ENCODE results near the gene COQ8B.
"Not testable (repeated sequence)": the region's sequence is repeated elsewhere in the genome, so short reads cannot be mapped to it uniquely, and the experiment has no call there.

Gene COQ8B

GRCh38 chr19:40741527-40742390 lies 25.1 kb upstream of the COQ8B start:
- DNase-seq, result no peak

- DNase-seq, result no peak
Measured at GRCh38 chr19:40740747-40741146, 24.1 kb upstream of the COQ8B start.

- DNase-seq, result no peak
Measured at GRCh38 chr19:40739871-40740703, 23.4 kb upstream of the COQ8B start.

DNA sequence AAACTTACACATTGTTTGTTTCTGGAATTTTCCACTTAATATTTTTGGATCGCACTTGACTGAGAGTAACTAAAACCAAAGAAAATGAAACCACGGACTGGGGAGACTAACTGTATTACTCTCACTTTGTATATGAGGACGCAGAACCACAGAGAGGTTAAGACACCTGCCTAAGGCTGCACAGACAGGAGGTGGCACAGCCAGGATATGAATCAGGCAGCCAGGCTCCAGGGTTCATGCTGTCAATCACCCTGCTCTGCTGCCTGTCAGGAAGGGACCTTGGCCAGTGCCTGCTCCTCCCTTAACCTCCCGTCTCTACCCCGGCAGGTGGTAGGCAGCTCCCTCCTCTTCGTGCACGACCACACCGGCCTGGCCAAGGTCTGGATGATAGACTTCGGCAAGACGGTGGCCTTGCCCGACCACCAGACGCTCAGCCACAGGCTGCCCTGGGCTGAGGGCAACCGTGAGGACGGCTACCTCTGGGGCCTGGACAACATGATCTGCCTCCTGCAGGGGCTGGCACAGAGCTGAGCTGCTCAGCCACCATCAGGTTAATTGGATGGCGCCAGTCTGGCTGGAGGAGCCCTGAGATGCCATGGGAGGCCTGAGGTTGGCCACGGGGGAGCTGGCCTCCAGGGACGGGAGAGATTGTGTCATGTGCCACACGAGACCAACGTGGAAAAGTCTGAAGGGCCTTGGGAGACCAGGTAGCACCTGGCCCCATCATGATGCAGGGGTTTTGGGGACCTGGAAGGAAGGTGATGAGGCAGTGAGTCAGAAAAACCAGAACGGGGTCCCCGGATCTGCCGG lies 22.5 kb upstream of the COQ8B start:
- no peak for DNase-seq

DNA sequence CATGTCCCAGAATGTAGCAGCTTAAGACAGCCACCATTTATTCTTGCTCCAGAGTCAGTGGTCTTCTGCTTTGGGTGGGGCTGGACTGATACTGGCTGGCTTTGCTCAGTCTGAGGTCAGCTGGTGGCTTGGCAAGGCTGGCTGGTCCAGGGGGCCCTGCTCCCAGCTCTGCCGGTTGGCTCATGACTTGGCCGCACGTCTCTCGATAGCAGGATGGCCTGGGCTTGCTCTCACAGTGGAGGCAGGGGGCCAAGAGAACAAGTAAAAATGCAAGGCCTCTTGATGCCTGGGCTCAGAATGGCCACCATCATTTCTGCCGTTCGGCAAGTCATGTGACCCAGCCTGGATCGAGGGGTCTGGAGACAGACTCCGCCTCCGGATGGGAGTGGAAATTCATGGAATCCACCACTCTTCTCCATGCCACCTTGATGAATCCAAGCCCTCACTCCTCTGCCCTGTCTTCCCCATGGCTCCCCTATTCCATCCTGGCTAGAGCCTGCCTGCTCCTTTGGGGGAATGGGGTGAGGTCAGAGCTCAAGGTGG lies 20.5 kb upstream of the COQ8B start:
- no peak for DNase-seq

GRCh38 chr19:40736661-40737060 lies 20.0 kb upstream of the COQ8B start:
- DNase-seq, result no peak

DNA sequence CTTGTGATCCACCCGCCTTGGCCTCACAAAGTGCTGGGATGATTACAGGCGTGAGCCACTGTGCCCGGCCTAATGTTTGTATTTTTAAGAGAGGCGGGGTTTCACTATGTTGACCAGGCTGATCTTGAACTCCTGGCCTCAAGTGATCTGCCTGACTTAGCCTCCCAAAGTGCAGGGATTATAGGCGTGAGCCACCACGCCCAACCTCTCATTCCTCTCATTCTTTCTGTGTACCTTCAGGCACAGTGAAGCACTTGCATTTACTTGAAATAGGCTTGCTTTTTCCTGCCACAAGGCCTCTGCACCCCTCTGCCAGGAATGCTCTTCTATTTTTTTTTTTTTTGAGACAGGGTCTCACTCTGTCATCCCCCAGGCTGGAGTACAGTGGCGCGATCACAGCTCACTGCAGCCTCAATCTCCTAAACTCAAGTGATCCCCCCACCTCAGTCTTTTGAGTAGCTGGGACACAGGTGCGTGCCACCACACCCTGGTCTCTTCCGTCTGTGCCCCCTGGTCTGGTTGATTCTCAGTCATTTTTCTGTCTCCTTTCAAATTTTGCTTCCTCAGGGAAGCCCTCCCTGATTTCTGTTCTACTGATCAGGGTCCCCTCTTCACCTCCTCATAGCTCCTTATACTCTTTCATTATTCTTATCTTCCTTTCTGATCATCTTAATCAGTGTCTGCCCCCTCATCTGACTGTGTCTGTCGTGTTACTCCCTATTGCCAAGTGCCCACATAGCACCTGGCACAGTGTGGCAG lies 18.5 kb upstream of the COQ8B start:
- no peak for DNase-seq

DNA sequence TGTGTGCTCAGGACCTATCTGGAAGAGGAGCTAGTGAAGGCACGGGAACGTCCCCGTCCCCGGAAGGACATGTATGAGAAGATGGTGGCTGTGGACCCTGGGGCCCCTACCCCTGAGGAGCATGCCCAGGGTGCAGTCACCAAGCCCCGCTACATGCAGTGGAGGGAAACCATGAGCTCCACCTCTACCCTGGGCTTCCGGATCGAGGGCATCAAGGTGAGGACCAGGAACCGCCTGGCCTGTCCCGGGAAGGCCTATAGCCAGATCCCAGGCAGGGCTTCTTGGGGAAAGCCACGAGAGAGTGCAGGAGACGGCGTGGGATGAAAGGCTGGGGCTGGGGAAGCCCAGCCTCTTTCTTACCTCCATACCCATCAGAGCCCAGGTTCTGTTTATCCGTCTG lies 16.5 kb upstream of the COQ8B start:
- DNase-seq, result no peak

GRCh38 chr19:40732304-40732703 lies 15.6 kb upstream of the COQ8B start:
- DNase-seq, result not testable (repeated sequence)

DNA sequence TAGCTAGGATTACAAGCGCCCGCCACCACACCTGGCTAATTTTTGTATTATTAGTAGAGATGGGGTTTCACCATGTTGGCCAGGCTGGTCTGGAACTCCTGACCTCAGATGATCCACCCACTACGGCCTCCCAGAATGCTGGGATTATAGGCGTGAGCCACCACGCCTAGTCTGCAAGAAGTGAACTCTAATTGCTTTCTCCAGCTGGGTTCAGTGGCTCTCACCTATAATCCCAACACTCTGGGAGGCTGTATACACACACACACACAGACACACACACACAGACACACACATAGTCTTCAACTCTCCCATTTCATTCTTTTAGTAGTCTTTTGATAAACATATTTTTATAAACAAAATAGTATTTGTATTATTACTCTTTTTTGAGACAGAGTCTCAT lies 13.4 kb upstream of the COQ8B start:
- not testable (repeated sequence) for DNase-seq

- DNase-seq, result no peak
Measured at GRCh38 chr19:40726279-40726678, 9.6 kb upstream of the COQ8B start.

GRCh38 chr19:40724855-40725254 lies 8.2 kb upstream of the COQ8B start:
- DNase-seq, result no peak

DNA sequence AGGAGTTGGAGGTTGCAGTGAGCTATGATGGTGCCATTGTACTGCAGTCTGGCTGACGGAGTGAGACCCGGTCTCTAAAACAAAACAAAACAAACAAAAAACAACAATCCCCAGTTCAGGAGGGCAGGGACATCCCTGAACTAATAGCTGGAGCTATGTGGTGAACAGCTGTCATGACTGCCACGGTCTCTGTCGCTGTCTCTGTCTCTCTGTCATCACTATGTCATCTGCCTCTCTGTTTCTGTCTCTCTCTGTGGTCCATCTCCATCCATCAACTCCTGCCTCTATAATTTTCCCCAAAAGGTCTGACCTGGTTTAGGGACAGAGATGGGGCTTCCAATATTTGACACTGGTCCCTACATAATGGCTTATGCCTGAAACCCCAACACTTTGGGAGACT lies 7.6 kb upstream of the COQ8B start:
- no peak for DNase-seq

GRCh38 chr19:40723661-40724254 lies 7.1 kb upstream of the COQ8B start:
- DNase-seq, result no peak

DNA sequence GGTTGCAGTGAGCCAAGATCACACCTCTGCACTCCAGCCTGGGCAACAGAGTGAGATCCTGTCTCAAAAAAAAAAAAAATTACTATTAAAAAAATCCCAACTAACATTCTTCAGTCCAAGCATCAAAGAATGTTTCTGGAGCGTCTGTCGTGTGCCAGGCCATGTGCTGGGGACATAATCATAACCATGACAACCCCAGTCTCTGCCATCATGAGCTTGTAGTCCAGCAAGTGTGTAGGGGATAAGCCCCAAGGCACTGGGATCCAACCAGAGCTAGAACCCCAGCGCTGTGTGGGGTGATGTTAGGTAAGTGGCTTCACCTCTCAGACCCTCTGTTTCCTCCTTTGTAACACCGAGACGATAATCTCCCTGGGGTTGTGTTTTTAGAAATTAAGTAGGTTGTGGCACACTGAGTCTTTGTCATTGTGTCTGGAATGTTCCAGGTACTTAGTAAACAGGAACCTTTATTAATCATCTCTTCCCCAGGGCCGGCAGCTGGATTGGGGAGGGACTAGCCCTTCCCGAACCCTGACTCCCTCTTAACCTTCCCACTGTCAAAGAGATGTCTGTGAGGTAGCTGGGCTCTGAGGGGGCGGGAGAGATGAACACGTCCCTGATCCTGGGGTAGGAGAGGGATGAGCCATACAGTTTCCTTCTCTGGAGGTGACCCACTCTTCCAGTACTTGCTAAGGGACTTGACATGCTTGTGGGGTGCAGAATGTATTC lies 5.4 kb upstream of the COQ8B start:
- DNase-seq, result no peak

DNA sequence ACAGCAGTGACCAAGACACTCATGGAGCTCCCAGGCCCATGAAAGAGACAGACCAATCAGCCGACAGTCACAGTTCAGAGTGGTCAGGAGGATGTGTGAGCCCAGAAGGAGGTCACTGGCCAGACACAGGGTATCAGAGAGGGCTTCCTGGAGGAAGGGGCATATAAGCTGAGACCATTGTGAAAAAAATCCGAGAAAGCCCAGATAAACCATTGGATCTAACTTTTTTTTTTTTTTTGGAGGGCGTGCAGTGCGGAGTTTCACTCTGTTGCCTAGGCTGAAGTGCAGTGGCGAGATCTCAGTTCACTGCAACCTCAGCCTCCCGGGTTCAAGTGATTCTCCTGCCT lies 4.4 kb upstream of the COQ8B start:
- no peak for DNase-seq

DNA sequence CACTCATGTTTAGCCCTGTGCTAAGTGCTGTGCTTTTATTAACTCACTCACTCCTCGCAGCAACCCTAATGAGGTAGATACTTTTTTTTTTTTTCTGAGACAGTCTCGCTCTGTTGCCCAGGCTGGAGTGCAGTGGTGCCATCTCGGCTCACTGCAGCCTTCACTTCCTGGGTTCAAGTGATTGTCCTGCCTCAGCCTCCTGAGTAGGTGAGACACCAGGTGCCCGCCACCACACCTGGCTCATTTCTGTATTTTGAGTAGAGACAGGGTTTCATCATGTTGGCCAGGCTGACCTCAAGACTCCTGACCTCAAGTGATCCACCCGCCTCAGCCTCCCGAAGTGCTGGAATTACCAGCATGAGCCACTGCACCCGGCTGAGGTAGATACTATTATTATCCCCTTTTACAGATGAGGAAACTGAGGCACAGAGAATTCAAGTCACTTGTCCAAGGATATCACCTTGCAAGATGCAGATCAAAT lies 2.8 kb upstream of the COQ8B start:
- no peak for DNase-seq

DNA sequence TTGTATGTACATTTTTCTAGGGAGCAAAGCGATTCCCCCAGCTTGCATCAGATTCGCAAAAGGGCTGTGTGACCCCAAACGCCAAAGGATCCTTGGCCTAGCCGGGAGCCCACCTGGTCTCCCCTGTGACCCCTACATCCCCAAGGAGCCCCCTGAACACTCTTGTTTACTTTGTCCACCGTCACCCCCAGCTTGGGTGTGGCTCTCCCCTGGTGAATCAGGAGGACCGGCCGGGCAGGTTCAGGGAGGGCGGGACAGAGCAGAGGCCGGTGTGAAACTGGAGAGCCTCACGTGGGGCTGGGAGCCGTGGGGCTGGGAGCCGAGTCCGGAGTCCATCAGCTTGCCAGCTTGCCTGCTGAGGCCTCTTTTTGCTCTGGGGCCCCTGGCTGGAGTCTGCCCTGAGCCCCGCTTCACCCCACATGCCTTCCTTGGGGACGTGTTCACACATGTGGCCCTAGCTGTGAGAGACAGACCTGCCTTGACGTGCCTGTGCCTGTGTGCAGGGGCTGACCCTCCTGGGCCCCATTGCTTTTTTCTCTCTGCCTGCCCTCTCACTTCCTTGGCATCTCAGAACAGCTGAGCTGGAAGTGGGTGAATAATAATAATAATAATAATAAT lies 2.2 kb upstream of the COQ8B start:
- DNase-seq, result no peak

DNA sequence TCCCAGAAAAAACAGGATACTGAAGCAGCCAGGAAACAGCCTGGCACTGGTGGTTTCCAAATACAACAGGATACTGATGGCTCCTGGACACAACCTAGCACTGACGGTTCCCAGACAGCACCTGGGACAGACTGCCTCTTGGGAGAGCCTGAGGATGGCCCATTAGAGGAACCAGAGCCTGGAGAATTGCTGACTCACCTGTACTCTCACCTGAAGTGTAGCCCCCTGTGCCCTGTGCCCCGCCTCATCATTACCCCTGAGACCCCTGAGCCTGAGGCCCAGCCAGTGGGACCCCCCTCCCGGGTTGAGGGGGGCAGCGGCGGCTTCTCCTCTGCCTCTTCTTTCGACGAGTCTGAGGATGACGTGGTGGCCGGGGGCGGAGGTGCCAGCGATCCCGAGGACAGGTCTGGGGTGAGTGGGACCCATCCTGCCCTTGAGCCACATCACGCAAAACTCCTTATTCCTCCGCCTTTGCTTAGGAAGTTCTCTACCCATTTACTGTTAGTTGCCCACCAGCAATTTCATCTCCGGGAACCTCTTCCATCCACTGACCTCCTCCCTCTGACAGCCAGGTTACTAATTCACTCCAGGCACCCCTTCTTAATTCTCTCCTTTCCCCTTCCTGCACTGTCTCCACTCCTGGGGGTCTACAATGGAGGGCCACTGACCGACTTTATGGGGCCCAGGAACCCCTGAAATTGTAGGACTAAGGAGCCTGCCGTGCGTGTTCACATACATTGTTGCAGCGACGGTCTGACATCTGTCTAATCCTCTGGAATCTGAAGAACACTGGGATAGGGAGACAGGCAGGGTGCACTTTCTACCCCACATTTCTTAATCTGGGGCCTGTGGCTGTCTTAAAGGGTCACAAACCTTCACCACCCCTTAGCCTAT lies 1.4 kb upstream of the COQ8B start:
- no peak for DNase-seq
